IMR-90 (cell line): ENCODE measurements around the gene FGF9. TPM values are rescaled to one million over a fixed set of nuclear protein-coding genes. Genes with fewer than 3 reads are reported as not detected.

Experiments
- ATAC-seq: fragments of 200-7000 bp; cut with Tn5 transposase; 2 replicates; pipeline ENCODE4 v1.9.1; 2020; ENCODE audit warnings: low read depth, mild to moderate bottlenecking, moderate library complexity
- BruUV-seq: library from RNA; stranded (reverse); fragments of 400-500 nt; replicated peaks from 2 replicates; lab custom pipeline; 2021; lab: Mats Ljungman, UMichigan
- CTCF ChIA-PET: fragments of 300-600 bp; formaldehyde crosslinking; extraction: SDS; loops from one replicate; lab custom pipeline; 2021; ENCODE audit warnings: antibody characterized with exemption; lab: Yijun Ruan, JAX
- POLR2A ChIA-PET: fragments of 300-600 bp; sonication (Branson Sonifier 250); formaldehyde crosslinking; loops from one replicate; lab custom pipeline; 2022; ENCODE audit warnings: antibody characterized with exemption; ENCODE audit not compliant: unreplicated experiment; lab: Charles Lee
- DNase-seq: peaks from one replicate; pipeline ENCODE4 v3.0.0; 2013
- H2AFZ ChIP-seq: replicated peaks from 2 replicates; pipeline ENCODE3; 2013; ENCODE audit warnings: low read length, mild to moderate bottlenecking; ENCODE audit not compliant: poor library complexity
- H2AK5ac ChIP-seq: 2 replicates; pipeline ENCODE4 v1.6.1; 2013; ENCODE audit warnings: low read depth, low read length, inconsistent platforms
- H2AK9ac ChIP-seq: replicated peaks from 2 replicates; pipeline ENCODE3; 2013; ENCODE audit warnings: mild to moderate bottlenecking, low read depth, low read length, moderate library complexity; ENCODE audit not compliant: poor library complexity
- H2BK120ac ChIP-seq: 2 replicates; pipeline ENCODE4 v1.6.1; 2013; ENCODE audit warnings: low read depth, low read length, inconsistent platforms
- H2BK15ac ChIP-seq: 3 replicates; pipeline ENCODE4 v1.6.1; 2013; ENCODE audit warnings: low read depth, low read length, inconsistent platforms
- H2BK20ac ChIP-seq: 2 replicates; pipeline ENCODE4 v1.6.1; 2013; ENCODE audit warnings: low read depth, mild to moderate bottlenecking, inconsistent platforms, low read length, moderate library complexity
- H2BK5ac ChIP-seq: 2 replicates; pipeline ENCODE4 v1.6.1; 2013; ENCODE audit warnings: mild to moderate bottlenecking, low read depth, low read length, inconsistent platforms; ENCODE audit not compliant: poor library complexity, severe bottlenecking
- H3K14ac ChIP-seq: replicated peaks from 2 replicates; pipeline ENCODE4 v1.6.1; 2013; ENCODE audit warnings: low read depth, low read length, inconsistent platforms
- H3K18ac ChIP-seq: 2 replicates; pipeline ENCODE4 v1.6.1; 2013; ENCODE audit warnings: low read depth, low read length, control low read depth
- H3K23ac ChIP-seq: 2 replicates; pipeline ENCODE4 v1.6.1; 2013; ENCODE audit warnings: low read depth, low read length, inconsistent platforms
- H3K27ac ChIP-seq: 2 replicates; pipeline ENCODE4 v1.5.1; 2013; ENCODE audit warnings: mild to moderate bottlenecking, control low read depth, low read length; ENCODE audit not compliant: insufficient read depth
- H3K27me3 ChIP-seq: 2 replicates; pipeline ENCODE4 v1.6.1; 2013; ENCODE audit warnings: low read length; ENCODE audit not compliant: control insufficient read depth, insufficient read depth
- H3K36me3 ChIP-seq: 2 replicates; pipeline ENCODE4 v1.6.1; 2013; ENCODE audit warnings: low read length, mixed read lengths; ENCODE audit not compliant: control insufficient read depth, insufficient read depth
- H3K4ac ChIP-seq: 2 replicates; pipeline ENCODE4 v1.6.1; 2013; ENCODE audit warnings: low read depth, low read length, inconsistent platforms
- H3K4me1 ChIP-seq: 2 replicates; pipeline ENCODE4 v1.6.1; 2013; ENCODE audit warnings: low read length, mixed read lengths; ENCODE audit not compliant: control insufficient read depth, insufficient read depth
- H3K4me2 ChIP-seq: 2 replicates; pipeline ENCODE4 v1.6.1; 2013; ENCODE audit warnings: low read depth, mild to moderate bottlenecking, control low read depth, low read length, moderate library complexity
- H3K4me3 ChIP-seq: 2 replicates; pipeline ENCODE4 v1.5.1; 2013; ENCODE audit warnings: low read depth, mild to moderate bottlenecking, control low read depth, low read length, moderate library complexity; ENCODE audit not compliant: insufficient read depth
- H3K56ac ChIP-seq: 2 replicates; pipeline ENCODE4 v1.6.1; 2013; ENCODE audit warnings: low read length, inconsistent platforms; ENCODE audit not compliant: insufficient read depth; ENCODE audit errors: extremely low read depth
- H3K79me1 ChIP-seq, 2 experiments: 2 replicates each; pipeline ENCODE4 v1.6.1; 2013; ENCODE audit warnings: low read length in 2 of 2, inconsistent platforms in 1 of 2, low read depth in 1 of 2
- H3K9ac ChIP-seq: 2 replicates; pipeline ENCODE4 v1.6.1; 2013; ENCODE audit warnings: low read depth, low read length, control low read depth
- H3K9me1 ChIP-seq: 2 replicates; pipeline ENCODE4 v1.6.1; 2013; ENCODE audit warnings: low read length, inconsistent platforms; ENCODE audit not compliant: insufficient read depth
- H3K9me3 ChIP-seq: 2 replicates; pipeline ENCODE4 v1.6.1; 2013; ENCODE audit warnings: low read length; ENCODE audit not compliant: control insufficient read depth, insufficient read depth
- H4K20me1 ChIP-seq: 2 replicates; pipeline ENCODE4 v1.6.1; 2013; ENCODE audit warnings: low read length, inconsistent platforms; ENCODE audit not compliant: insufficient read depth
- H4K5ac ChIP-seq: 2 replicates; pipeline ENCODE4 v1.6.1; 2013; ENCODE audit warnings: mild to moderate bottlenecking, low read depth, low read length, control low read depth
- H4K8ac ChIP-seq, 2 experiments: 2 replicates each; pipeline ENCODE4 v1.6.1; 2013; ENCODE audit warnings: low read depth in 2 of 2, low read length in 2 of 2, control low read depth in 1 of 2, inconsistent platforms in 1 of 2
- H4K91ac ChIP-seq: 2 replicates; pipeline ENCODE4 v1.6.1; 2013; ENCODE audit warnings: low read depth, low read length, inconsistent platforms; ENCODE audit not compliant: insufficient read depth
- BHLHE40 ChIP-seq: fragments of 150-350 bp; IDR thresholded peaks from 2 replicates; pipeline ENCODE4 v1.6.1; 2016; ENCODE audit warnings: mild to moderate bottlenecking, low read depth, low read length
- CEBPB ChIP-seq: IDR thresholded peaks from 2 replicates; pipeline ENCODE4 v1.6.1; 2012; ENCODE audit warnings: low read depth, low read length, improper control_type of control experiment
- CHD1 ChIP-seq: IDR thresholded peaks from 2 replicates; pipeline ENCODE4 v1.6.1; 2012; ENCODE audit warnings: low read depth, low read length, improper control_type of control experiment
- CTCF ChIP-seq: conservative IDR thresholded peaks from 2 replicates; pipeline ENCODE4 v1.5.1; 2012; ENCODE audit warnings: mild to moderate bottlenecking, low read depth, low read length, improper control_type of control experiment
- ELK1 ChIP-seq: fragments of 150-350 bp; IDR thresholded peaks from 2 replicates; pipeline ENCODE4 v1.6.1; 2016; ENCODE audit warnings: low read depth, mild to moderate bottlenecking, low read length, moderate library complexity, borderline replicate concordance
- FOS ChIP-seq: fragments of 150-350 bp; IDR thresholded peaks from 2 replicates; pipeline ENCODE4 v1.6.1; 2016; ENCODE audit warnings: low read depth, low read length
- MAFK ChIP-seq: IDR thresholded peaks from 2 replicates; pipeline ENCODE4 v1.6.1; 2012; ENCODE audit warnings: low read depth, low read length, improper control_type of control experiment
- MAZ ChIP-seq: IDR thresholded peaks from 2 replicates; pipeline ENCODE4 v1.6.1; 2012; ENCODE audit warnings: low read depth, mild to moderate bottlenecking, low read length, improper control_type of control experiment, moderate library complexity, borderline replicate concordance
- MXI1 ChIP-seq: IDR thresholded peaks from 2 replicates; pipeline ENCODE4 v1.6.1; 2012; ENCODE audit warnings: low read depth, mild to moderate bottlenecking, low read length, moderate library complexity, borderline replicate concordance
- NFE2L2 ChIP-seq: fragments of 150-350 bp; IDR thresholded peaks from 2 replicates; pipeline ENCODE4 v1.6.1; 2016; ENCODE audit warnings: low read depth, mild to moderate bottlenecking, low read length
- POLR2A ChIP-seq: IDR thresholded peaks from 2 replicates; pipeline ENCODE4 v1.6.1; 2012; ENCODE audit warnings: mild to moderate bottlenecking, low read depth, low read length
- RFX5 ChIP-seq: IDR thresholded peaks from 2 replicates; pipeline ENCODE4 v1.8.0; 2012; ENCODE audit warnings: low read depth, mild to moderate bottlenecking, low read length, moderate library complexity
- SMC3 ChIP-seq: fragments of 150-350 bp; IDR thresholded peaks from 2 replicates; pipeline ENCODE4 v1.6.1; 2016; ENCODE audit warnings: low read depth, mild to moderate bottlenecking, antibody characterized with exemption, low read length, moderate library complexity
- WGBS, 2 experiments: methylation state at CpG; one replicate each; pipeline versions ENCODE4 v1.1.5 to v1.1.7; 2013; ENCODE audit warnings: missing lambda C conversion rate in 2 of 2; ENCODE audit not compliant: insufficient read length in 1 of 2; ENCODE audit errors: extremely low coverage in 2 of 2; 5-methylcytosine and 5-hydroxymethylcytosine counted together
- dilution Hi-C: fragments of 300-500 bp; cut with HindIII; formaldehyde crosslinking; loops from one replicate; pipeline ENCODE4 v1.14.3; 2018; ENCODE audit warnings: low sequenced_read_pairs; ENCODE audit not compliant: unreplicated experiment
- in situ Hi-C: fragments of 300-500 bp; cut with MboI; formaldehyde crosslinking; loops from 3 replicates; pipeline ENCODE4 v1.14.3; 2019; ENCODE audit warnings: low sequenced_read_pairs, inconsistent platforms, mixed read lengths
- intact Hi-C: fragments of 100-400 bp; cut with micrococcal nuclease; formaldehyde crosslinking; loops from 2 replicates; pipeline ENCODE4 v1.10.0; 2022
- polyA plus RNA-seq, 3 experiments: library from polyadenylated mRNA; depleted of rRNA; stranded (reverse); fragments of >200 nt; gene quantifications; 2 replicates each; pipeline ENCODE4 v1.2.3, GENCODE V29; 2012; ENCODE audit warnings: low replicate concordance in 1 of 3
- total RNA-seq: library from RNA; depleted of rRNA; stranded (reverse); fragments of >200 nt; gene quantifications from 2 replicates; pipeline ENCODE4 v1.2.3, GENCODE V29; 2012
- TF ChIP-seq, protein P1 (sequence below): fragments of 150-350 bp; IDR thresholded peaks from 2 replicates; pipeline ENCODE4 v1.6.1; 2017; ENCODE audit warnings: mild to moderate bottlenecking, antibody characterized with exemption, low read length, low read depth

FGF9 gene
- total and polyA plus RNA-seq, 2 of the 4 experiments (the other 2 are of a cell fraction), result under 0.01 to 0.05 TPM

DNA sequence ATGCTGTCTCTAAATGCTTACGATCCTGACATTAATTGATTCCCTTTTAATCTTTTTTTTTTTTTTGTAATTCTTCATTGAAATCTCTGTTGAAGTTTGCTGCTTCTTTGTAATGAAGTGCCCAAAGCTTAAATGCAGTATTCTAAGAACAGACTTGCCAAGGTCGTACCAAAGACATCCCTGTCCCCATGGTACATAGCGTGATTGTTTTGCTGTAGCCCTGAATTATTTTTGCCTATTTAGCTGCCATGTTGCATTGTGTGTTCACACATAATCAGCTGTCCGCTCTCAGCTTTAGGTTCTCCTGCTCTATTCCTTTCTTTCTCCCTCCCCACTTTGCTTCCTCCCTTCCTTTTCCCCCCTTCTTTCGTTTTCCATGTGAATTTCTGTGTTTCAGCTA, 21.1 kb downstream of the FGF9 start:
- no peak overlapping the region for H2BK120ac ChIP-seq
- CTCF ChIA-PET, result interaction anchor here (0.7 kb wide), 1 partner anchor 192 kb away, joined by 3 read pairs; no protein-coding TSS in a partner anchor
- H4K5ac ChIP-seq, result no peak overlapping the region
- no peaks in the 10 kb centered on the region; the same call in 1 of the 2 replicates for H3K4me1 ChIP-seq
- H4K8ac ChIP-seq, result no peak overlapping the region
- H3K27me3 ChIP-seq, result peaks cover 19% of the 10 kb centered on the region
- no peak overlapping the region for H3K4me3 ChIP-seq
- H2AK9ac ChIP-seq, result no peak overlapping the region
- H2AK5ac ChIP-seq, result no peak overlapping the region
- H3K14ac ChIP-seq, result no peak overlapping the region
- WGBS, 2 experiments, result 75% methylated on average over 2 of the region's 5 CpGs; no CpG with 5 or more reads in 1 of the 2 experiments
- H3K36me3 ChIP-seq, result peaks cover 2% of the 10 kb centered on the region; the same call in 1 of the 2 replicates
- H2BK5ac ChIP-seq, result no peak overlapping the region
- POLR2A ChIA-PET, result no interaction called here
- no peaks in the 10 kb centered on the region; the same call in 1 of the 2 replicates for H3K9me1 ChIP-seq
- no peak overlapping the region for H3K23ac ChIP-seq
- in situ Hi-C loops (no loop called here), intact Hi-C loops (no loop called here), dilution Hi-C loops (no loop called here)
- no peaks in the 10 kb centered on the region for H3K9me3 ChIP-seq
- no peaks in the 10 kb centered on the region for H4K20me1 ChIP-seq
- H3K27ac ChIP-seq, result no peak overlapping the region
- no peak overlapping the region for H2BK15ac ChIP-seq
- H2AFZ ChIP-seq, result no peak overlapping the region
- H3K9ac ChIP-seq, result no peak overlapping the region
- ATAC-seq, result no peak
- no peaks in the 10 kb centered on the region for H3K79me1 ChIP-seq
- H3K4ac ChIP-seq, result no peak overlapping the region
- H4K91ac ChIP-seq, result no peak overlapping the region
- no TSS peak for BruUV-seq
- H3K18ac ChIP-seq, result no peak overlapping the region
- no peak overlapping the region for H3K56ac ChIP-seq
- DNase-seq, result no peak
- TF ChIP-seq ELK1 (no peak), BHLHE40 (no peak), MXI1 (no peak), POLR2A (no peak), FOS (no peak), RFX5 (no peak), MAZ (no peak), MAFK (no peak), CTCF (no peak), CEBPB (no peak), SMC3 (no peak), CHD1 (no peak), NFE2L2 (no peak)
- TF ChIP-seq, protein P1, sequence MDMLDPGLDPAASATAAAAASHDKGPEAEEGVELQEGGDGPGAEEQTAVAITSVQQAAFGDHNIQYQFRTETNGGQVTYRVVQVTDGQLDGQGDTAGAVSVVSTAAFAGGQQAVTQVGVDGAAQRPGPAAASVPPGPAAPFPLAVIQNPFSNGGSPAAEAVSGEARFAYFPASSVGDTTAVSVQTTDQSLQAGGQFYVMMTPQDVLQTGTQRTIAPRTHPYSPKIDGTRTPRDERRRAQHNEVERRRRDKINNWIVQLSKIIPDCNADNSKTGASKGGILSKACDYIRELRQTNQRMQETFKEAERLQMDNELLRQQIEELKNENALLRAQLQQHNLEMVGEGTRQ, result no peak
- no peak overlapping the region for H2BK20ac ChIP-seq
- H3K4me2 ChIP-seq, result no peak overlapping the region
